Vagina (tissue), 2 donors: ENCODE measurements around the gene CLASP2.

Experiments used
- POLR2A ChIP-seq, 2 donors: fragments of 450-650 bp; IDR thresholded peaks; one replicate each; pipeline ENCODE4 v1.6.1; 2017; ENCODE audit warnings: antibody characterized with exemption in 2 of 2, mild to moderate bottlenecking in 2 of 2, moderate library complexity in 2 of 2
- POLR2AphosphoS5 ChIP-seq, 2 donors: sonication (generic); formaldehyde crosslinking; IDR thresholded peaks; one replicate each; pipeline ENCODE4 v1.9.0; 2017; ENCODE audit warnings: antibody characterized with exemption in 2 of 2, mild to moderate bottlenecking in 2 of 2, low read depth in 1 of 2; ENCODE audit not compliant: insufficient read depth in 1 of 2
- TF ChIP-seq, protein P1 (sequence below), 3 experiments: fragments of 450-650 bp in 2 of 3; fragments of 200-600 bp in 1 of 3; sonication (generic) in 1 of 3; IDR thresholded peaks; one replicate each; pipeline ENCODE4 v1.5.1; 2017 to 2019; ENCODE audit warnings: antibody characterized with exemption in 3 of 3, mild to moderate bottlenecking in 2 of 3, moderate library complexity in 2 of 3

- no peak for TF ChIP-seq POLR2AphosphoS5 (IDR thresholded peaks at IDR 0.05; ENCODE audit: insufficient read depth in 1 of 2, low read depth in 1 of 2)
- no peak for TF ChIP-seq POLR2A (IDR thresholded peaks at IDR 0.05)
- TF ChIP-seq, protein P1, sequence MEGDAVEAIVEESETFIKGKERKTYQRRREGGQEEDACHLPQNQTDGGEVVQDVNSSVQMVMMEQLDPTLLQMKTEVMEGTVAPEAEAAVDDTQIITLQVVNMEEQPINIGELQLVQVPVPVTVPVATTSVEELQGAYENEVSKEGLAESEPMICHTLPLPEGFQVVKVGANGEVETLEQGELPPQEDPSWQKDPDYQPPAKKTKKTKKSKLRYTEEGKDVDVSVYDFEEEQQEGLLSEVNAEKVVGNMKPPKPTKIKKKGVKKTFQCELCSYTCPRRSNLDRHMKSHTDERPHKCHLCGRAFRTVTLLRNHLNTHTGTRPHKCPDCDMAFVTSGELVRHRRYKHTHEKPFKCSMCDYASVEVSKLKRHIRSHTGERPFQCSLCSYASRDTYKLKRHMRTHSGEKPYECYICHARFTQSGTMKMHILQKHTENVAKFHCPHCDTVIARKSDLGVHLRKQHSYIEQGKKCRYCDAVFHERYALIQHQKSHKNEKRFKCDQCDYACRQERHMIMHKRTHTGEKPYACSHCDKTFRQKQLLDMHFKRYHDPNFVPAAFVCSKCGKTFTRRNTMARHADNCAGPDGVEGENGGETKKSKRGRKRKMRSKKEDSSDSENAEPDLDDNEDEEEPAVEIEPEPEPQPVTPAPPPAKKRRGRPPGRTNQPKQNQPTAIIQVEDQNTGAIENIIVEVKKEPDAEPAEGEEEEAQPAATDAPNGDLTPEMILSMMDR (IDR thresholded peaks at IDR 0.05), result no peak
These were observed 35.3 kb downstream of the CLASP2 start for GRCh38 chr3:33682770-33683169.
